GM18499 (cell line): ENCODE data around the gene KLF4.
"Not testable (repeated sequence)": the region's sequence is repeated elsewhere in the genome, so short reads cannot be mapped to it uniquely, and the experiment has no call there.

Experiments
- ATAC-seq: cut with Tn5 transposase; IDR thresholded peaks from one replicate; pipeline ENCODE4 v1.9.1; 2021; ENCODE audit warnings: moderate number of reproducible peaks; ENCODE audit not compliant: insufficient read depth, unreplicated experiment

The KLF4 gene

DNA sequence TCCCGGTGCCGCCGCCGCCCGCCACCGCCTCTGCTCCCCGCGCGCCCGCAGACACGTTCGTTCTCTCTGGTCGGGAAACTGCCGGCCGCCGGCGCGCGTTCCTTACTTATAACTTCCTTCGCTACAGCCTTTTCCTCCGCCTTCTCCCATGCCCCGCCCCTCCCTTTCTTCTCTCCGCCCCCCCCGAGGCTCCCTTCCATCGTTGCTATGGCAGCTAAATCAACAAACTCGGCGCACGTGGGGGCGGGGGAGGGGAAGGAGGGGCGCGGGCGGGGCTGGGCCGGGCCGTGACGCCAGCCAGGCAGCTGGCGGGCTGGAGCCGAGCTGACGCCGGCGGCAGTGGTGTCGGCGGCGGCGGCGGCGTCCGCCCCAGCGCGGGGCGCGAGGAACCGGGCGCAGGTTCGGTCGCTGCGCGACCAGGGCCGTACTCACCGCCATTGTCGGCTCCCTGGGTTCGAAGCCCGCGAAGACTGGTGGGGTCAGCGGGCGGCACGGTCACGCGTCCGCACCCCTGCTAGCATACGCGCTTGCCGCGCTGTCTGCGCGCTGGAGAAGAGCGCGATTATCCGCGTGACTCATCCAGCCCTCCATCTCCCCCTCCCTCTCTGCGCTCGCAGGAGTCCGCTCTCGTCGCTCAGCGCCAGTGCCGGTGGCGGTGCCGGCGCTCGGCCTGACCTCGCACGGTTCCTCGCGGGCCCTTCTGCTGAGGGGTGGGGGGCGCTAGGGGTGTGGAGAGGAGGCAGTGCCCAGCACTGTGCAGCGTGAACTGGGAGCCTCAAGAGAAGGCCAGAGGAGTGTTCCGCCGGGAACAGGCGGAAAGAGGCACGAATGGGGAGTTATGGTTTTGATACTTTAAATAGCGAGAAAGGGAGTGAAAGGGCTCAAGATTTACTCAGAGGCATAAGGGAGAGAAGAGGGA is at the start of gene KLF4:
Gene KLF4 (minus strand): TSS at position 83 of the 919 bp plus-strand sequence. CDS start 597 bp downstream, outside the sequence.
- peak; percentile 36 for ATAC-seq

DNA sequence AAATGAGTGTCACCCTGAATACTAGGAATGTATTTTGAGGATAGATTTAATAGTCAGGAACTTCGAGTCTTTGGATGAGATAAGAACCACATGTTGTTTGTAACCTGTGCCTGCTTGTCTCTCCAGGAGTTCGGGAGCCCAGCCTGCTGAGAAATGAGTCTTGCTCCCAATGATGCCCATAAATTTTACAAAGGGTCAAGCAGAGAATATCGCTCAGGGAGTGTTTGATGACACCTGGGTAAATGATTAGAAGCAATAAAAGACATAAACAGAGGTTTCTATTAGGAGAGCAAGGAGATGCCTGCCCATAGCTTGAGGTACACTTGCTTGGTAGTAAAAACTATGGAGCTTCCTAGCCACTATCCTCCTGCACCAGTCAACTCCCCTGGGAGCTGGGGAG is 46.9 kb upstream of the KLF4 start:
- ATAC-seq, result no peak

DNA sequence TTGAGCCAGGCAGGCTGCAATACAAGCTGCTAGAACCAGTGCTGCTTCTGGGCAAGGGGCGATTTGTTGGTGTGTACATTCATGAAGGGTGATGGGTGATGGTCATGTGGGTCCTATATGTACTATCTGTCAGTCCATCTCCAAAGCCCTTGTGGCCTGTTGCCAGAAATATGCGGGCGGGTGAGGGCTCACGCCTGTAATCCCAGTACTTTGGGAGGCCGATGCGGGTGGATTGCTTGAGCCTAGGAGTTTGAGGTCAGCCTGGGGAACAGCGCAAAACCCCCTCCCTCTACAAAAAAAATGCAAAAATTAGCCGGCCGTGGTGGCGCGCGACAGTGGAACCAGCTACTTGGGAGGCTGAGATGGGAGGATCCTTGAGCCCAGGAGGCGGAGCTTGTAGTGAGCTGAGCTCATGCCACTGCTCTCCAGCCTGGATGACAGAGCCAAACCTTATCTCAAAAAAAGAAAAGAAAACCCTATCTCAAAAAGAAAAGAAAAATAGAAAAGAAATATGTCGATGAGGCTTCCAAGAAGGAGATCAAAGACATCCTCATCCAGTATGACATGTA is 45.0 kb upstream of the KLF4 start:
- ATAC-seq, result no peak

DNA sequence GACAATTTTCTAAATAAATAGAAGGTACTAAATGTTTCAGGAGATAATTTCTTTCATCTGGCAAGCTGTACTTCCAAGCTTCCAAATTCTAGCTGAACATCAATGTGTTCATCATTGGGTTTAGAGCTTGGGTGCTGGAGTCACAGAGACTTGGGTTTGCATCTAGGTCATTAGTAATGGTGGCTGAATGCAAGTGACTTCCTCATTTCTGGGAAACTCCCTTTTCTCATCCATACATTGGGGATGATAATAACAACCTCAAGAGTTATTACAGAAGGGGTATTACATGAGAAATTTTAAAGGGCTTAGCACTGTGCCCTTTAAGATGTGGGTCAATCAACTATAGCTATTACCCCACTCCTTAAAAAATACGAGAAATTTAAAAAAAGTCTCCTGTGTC is 41.1 kb upstream of the KLF4 start:
- no peak for ATAC-seq

DNA sequence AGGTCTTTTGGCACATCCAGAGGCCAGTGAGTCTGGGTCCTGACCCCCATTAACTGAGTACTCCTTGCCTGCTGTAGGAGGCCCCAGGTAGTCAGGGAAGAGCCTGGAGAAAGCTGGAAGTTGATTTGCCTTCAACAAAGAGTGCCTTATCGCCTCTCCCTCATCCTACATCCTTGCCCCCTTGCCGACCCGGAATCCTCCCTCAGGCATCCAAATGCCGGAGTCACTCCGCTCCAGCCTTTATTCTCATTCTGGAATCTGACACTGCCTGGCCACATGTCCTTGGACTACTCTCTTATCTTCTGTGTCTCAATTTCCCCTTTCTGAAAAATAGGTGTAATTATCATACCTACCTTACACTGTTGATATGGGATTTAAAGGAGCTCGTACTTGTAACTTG is 39.1 kb upstream of the KLF4 start:
- ATAC-seq, result no peak

DNA sequence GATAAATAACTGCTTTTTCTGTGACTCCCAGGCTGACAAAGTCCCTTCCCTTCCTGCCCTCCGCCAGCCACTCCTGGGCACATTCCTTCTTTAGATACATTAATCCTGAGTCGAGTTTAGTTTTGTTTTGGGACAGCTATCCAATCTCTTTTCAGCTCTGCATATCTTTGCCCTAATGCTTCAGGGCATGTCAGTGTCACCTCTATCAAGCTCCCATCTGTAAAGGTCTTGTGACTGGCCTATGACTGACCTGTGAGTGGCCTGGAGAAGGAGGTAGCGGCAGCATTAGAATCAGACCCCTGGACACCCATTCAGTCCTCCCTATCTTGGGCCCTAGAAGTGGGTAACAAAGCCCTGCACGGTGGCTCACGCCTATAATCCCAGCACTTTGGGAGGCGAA is 34.0 kb upstream of the KLF4 start:
- no peak for ATAC-seq

DNA sequence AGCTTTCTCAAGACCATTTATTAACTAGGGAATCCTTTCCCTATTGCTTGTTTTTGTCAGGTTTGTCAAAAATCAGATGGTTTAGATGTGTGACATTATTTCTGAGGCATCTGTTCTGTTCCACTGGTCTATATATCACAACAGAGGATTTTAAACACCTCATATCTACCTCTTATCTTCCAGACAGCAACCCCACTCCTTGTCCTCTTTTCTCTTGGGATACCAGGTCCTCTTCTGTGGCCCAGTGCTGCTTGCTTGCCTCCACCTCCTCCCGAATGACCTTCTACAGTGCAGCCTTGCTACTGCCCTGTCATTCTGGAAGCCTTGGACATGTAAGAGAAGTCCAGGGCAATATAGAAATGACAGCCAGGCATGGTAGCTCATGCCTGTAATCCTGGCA is 30.6 kb upstream of the KLF4 start:
- no peak for ATAC-seq

DNA sequence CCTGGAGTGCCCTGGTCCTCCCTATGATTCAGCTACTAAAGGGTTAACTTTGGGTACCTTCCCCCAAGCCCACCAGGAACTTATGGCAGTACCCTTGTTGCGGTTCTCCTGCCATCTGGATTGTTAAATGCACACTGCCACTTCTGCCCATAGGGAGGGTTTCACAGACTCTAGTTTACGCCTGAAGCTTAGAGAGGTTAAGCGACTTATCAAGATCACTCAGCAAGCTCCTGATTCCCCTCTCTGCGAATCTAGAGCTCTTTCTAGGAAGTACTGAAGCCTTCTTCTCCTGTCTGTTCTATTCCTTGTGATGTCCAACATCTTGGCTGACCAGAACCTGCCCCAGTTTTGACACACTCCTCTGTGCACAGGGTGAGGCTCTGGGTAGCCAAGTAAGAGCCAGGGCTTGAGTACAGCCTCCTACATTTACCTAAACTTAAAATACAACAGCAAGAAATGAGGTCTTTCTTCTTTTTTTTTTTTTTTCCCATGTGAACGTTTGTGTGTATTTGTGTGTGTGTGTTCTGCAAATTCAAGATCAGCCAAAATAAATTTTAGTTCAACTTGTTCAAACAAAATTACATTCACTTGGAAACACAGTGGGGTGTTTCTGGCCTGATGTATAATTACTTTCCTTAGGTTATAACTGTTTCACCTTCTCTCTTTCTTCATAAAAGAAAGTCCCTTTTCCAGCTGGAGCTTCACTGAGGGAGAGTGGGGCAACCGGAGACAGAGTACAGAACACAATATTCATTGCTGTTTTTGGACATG is 28.7 kb upstream of the KLF4 start:
- no peak for ATAC-seq

DNA sequence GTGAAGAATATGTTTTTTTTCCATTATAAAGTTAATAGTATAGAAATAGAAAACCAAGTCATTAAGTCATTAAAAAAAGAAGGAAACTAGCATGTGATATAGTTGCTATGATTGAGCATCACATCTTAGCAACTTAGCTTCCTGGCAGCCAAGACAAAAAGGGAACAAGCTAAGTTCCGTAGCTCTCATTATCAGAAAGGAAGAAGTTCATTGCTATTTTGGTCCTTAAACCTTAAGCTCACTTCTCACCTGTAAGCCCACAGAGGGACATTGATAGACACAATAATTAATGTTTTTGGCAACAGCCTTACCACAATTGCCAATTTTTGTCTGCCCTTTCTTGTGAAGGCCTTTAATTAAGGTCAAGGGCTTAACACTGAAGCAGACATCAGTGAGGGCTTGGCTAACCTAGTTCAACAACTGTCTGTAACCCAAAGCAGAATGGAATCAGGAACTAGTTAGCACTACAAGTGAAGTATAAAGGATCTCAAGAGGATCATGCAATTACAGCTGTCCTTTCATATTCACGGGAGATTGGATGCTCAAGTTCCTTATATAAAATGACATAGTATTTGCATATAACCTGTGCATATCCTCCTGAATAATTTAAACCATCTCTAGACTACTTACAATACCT is 24.0 kb upstream of the KLF4 start:
- ATAC-seq, result no peak

DNA sequence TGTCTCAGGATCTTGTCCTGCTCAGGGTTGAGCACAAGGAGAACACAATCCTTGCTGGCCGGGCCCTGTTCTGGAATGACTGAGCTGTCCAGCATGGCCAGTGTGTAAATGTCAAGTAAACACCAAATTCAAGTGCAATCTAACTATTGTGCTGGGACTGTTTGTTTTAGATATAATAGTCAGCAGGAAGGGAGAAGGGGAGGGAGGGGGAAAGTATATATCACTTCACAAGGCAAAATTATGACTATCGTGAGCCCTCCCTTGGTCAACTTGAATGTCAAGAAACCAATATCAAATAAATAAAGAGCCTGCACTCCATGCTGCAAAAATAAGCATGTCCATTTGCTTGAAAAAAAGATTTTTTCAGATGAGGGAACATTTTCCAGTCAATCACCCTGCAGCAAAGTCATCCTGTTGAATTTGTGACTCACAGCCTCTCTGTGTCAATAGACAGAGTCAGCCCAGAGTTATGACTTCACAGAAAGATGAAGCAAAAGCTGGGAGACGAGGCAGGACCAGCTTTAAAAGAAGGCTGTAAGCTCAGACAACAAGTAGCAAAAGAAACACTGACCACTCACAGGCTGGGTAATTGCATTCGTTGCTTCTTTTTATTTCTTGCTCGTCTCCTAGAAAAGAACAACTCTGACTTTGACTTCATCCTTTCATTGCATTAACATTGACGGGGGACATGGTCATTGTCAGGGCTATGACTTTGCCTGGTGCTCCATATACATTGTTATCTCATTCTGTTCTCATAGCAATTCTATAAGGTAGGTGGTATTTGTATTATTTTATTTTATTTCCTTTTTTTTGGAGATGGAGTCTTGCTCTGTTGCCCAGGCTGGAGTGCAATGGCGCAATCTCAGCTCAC is 15.3 kb upstream of the KLF4 start:
- no peak for ATAC-seq

DNA sequence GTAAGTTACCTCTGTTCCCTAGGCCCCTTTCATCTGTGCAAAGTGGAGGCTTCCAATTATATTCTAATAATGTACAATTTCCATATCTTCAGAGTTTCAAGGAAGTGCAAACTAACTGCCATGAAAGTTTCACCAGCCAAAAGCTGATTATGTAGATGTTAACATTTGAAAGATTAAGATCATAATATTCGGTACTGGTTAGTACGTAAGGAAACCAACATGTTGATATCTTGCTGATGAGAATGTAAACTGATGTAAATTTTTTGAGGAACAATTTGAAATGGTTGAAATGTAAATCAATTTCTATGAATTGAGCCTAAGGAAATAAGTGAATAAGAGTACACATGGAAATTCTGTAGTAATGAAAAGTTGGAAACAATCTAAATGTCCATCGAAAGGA is 12.9 kb upstream of the KLF4 start:
- ATAC-seq, result no peak

DNA sequence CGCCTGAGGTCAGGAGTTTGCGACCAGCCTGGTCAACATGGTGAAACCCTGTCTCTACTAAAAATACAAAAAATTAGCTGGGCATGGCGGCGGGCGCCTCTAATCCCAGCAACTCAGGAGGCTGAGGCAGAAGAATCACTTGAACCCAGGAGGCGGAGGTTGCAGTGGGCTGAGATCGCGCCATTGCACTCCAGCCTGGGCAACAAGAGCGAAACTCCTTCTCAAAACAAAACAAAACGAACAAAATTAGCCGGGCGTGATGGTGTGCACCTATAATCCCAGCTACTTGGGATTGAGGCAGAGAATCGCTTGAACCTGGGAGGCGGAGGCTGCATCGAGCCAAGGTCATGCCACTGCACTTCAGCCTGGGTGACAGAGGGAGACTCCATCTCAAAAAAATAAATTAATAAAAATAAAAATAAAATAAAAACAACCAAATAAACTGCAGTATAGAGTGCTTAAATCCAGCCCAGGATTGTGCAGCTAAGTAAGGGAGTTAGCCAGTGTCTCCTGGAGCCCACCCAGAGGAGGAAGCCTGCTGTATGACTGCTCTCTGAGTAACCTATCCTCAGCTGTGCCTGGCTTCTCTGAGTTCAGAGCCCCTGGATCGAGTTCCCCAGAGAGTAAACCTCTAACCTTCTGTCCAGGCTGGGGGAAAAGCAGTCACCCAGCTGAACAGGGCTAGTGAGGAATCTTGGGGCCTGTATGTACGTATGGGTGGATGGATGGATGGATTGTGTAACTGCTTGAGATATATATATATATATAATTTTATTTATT is 11.0 kb upstream of the KLF4 start:
- ATAC-seq, result not testable (repeated sequence)

DNA sequence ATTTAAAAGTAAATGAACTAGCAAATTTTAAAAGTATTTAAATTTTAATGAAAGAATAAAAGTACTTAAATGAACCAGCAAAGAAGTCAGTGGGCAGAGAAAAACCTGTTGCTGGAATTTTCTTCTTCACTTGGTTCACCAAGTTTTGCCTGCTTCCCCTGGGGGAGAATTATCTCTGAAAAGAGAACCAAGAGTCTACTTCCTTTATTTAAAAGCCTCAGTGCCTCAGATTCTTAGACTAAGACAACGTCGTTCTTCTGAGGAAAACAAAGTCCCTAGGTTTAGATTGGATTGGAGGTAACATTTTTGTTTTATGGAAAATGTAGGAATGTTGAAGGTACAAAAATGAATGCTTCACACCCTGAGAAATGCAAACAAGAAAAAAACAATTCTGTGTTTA is 7.4 kb upstream of the KLF4 start:
- no peak for ATAC-seq

DNA sequence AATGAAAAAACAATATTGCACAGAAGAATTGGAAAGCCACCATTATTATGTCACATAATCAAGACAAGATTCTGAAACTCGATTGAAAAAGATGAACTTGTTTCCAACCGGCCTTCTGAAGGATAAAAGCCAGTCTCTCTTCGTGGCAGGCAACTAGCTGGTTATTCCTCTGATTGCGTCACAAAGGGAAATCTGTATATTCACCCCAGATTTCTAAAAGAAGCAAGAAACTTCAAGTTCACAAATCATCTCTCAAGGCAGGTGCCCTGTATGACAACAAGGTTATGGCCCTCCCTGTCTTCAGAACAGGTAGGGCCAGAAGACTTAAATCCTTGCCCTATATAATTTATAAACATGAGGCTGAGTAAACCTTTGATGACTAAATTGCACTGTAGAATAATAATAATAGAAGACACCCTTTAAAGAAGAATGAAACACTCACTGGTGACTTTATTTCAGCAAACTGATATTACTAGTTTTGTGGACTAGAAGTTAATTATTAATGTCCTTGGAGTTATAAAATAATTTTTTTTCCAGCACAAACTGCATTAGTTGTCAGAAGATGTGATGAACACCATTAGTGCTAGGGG is 2.9 kb upstream of the KLF4 start:
- ATAC-seq, result no peak

DNA sequence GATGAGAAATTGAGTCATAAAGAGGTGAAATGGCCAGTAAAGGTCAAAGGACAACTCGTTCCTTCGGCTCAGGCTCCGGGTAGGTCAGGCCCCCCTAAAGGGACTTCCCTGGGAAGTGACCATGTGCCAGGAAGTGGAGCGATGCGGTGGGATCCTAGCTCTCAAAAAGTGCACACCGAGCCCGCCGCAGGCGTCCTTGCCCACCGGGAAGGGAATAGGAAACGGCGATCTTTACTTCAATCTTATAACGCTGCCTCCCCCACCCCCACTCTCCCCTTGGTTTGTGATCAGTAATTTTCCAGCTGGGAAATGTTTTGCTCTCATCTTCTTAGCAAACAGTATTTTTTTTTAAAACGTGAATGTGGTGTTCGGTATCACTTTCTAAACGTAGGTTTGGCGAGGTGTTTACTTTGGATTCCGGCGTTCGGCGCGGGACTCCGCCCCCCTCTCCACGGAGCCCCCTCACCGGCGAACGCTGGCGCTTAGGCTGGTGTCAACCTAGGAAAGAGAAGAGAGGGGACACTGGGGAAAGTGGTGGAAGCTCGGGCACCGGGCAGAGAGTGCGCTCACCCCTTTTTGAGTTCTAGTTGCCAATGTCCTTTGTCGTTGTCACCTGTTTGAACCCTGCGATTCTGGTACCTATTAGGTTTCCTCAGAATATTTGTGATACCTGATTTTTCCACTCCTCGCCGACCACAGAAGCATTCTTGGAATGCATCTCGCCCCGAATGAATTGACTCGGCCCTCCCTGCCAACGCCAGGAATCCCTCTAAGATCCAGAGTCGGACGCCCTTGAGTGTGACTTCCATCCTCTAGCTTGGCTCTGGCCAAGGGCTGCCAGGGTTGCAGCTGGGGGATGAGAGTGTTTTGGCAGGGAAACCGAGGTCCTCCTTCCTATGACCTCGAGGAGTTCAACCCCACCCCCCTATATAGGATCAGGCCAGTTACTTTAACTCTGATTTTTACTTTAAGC is 1.8 kb upstream of the KLF4 start:
- ATAC-seq, result no peak

DNA sequence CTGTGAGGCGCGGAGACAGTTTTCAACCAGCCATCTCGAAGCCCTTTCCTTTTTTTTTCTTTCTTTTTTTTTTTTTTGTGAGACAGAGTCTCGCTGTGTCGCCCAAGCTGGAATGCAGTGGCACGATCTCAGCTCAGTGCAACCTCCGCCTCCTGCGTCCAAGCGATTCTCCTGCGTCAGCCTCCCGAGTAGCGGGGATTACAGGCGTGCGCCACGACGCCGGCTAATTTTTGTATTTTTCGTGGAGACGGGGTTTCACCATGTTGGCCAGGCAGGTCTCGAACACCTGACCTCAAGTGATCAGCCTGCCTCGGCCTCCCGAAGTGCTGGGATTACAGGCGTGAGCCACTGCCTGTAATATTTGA is 1.0 kb upstream of the KLF4 start:
- not testable (repeated sequence) for ATAC-seq

DNA sequence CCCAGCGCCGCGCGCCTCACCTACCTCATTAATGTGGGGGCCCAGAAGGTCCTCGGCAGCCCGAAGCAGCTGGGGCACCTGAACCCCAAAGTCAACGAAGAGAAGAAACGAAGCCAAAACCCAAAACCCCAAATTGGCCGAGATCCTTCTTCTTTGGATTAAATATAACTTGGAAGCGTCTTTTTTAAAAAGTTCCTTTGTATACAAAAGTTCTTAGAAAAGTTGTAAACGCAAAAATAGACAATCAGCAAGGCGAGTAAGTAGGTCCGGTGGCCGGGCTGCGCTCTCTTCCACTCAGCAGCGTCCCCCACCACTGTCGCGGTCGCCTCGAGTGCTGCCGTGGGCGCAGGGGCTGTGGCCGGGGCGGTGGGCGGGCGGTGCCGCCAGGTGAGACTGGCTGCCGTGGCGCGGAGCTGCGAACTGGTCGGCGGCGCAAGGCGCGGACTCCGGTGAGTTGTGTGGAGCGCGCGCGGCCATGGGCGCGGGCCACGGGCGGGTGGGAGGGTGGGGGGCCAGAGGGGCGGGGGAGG is 360 bp downstream of the KLF4 start:
- ATAC-seq, result peak; percentile 17
